HG03280 (cell line): ENCODE measurements around the gene ZNF446.
"Not testable (repeated sequence)": the region's sequence is repeated elsewhere in the genome, so short reads cannot be mapped to it uniquely, and the experiment has no call there.

Source experiments
- ATAC-seq: cut with Tn5 transposase; IDR thresholded peaks from one replicate; pipeline ENCODE4 v1.9.1; 2021; ENCODE audit warnings: mild to moderate bottlenecking, moderate library complexity; ENCODE audit not compliant: unreplicated experiment

ZNF446 gene

GRCh38 chr19:58499021-58499927, 23.1 kb downstream of the ZNF446 start:
- ATAC-seq, result peak; percentile 94

- no peak for ATAC-seq
Observed at GRCh38 chr19:58500242-58500641, 24.1 kb downstream of the ZNF446 start.

GRCh38 chr19:58507602-58508223, 31.6 kb downstream of the ZNF446 start:
- ATAC-seq, result not testable (repeated sequence)

- ATAC-seq, result no peak
Observed at GRCh38 chr19:58509731-58510083, 33.6 kb downstream of the ZNF446 start.

GRCh38 chr19:58510084-58510862, 34.1 kb downstream of the ZNF446 start:
- no peak for ATAC-seq

GRCh38 chr19:58511353-58512208, 35.4 kb downstream of the ZNF446 start, which contains the start of gene SLC27A5:
SLC27A5 (minus strand) TSS chr19:58511992; CDS start chr19:58511955, 37 bp downstream.
- ATAC-seq, result no peak

- no peak for ATAC-seq
Observed at GRCh38 chr19:58513213-58513693, 37.1 kb downstream of the ZNF446 start.

- ATAC-seq, result peak; percentile 81
Observed at GRCh38 chr19:58513694-58514563, 37.8 kb downstream of the ZNF446 start.

GRCh38 chr19:58514564-58515022, 38.4 kb downstream of the ZNF446 start:
- no peak for ATAC-seq

- ATAC-seq, result no peak
Observed at GRCh38 chr19:58515259-58515658, 39.1 kb downstream of the ZNF446 start.

- no peak for ATAC-seq
Observed at GRCh38 chr19:58516246-58516836, 40.2 kb downstream of the ZNF446 start.

GRCh38 chr19:58516964-58517833, 41.0 kb downstream of the ZNF446 start:
- no peak for ATAC-seq

GRCh38 chr19:58518256-58519086, 42.3 kb downstream of the ZNF446 start:
- ATAC-seq, result no peak

- ATAC-seq, result no peak
Observed at GRCh38 chr19:58519087-58519354, 42.9 kb downstream of the ZNF446 start.

- peak; percentile 81 for ATAC-seq
Observed at GRCh38 chr19:58519355-58520256, 43.5 kb downstream of the ZNF446 start, which contains the start of gene ZBTB45. ZBTB45 (minus strand) TSS chr19:58519810; CDS start chr19:58517673, 2,137 bp downstream.

GRCh38 chr19:58520257-58520599, 44.1 kb downstream of the ZNF446 start:
- ATAC-seq, result no peak
